DMS 273 (cell line): ENCODE data around the gene HES3.

Source experiments
- DNase-seq: peaks from one replicate; lab custom pipeline; 2025; ENCODE audit not compliant: unreplicated experiment; lab: John Stamatoyannopoulos, UW

Gene HES3, protein sequence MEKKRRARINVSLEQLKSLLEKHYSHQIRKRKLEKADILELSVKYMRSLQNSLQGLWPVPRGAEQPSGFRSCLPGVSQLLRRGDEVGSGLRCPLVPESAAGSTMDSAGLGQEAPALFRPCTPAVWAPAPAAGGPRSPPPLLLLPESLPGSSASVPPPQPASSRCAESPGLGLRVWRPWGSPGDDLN

DNA sequence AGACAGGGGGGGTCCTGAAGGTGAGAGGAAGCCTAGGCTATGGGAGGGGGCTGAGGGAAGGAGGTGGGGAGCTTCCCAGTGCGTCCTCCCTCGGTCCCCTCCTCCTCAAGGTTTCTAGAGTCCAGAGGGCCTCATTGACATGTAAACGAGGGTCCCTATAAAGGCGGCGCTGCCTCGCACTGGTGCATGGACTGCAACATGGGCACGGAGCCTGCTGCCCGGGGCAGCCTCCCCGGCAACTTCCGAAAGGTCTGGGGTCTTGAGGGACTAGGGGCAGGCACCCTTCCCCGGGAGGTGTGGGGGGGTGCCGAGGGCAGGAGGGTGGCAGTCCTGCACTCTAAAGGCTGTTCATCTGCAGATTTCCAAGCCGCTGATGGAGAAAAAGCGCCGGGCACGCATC, at the start of gene HES3:
HES3 (plus strand) TSS at position 187 of the 400 bp plus-strand sequence; CDS start at position 374, 187 bp downstream.
- no peak for DNase-seq

DNA sequence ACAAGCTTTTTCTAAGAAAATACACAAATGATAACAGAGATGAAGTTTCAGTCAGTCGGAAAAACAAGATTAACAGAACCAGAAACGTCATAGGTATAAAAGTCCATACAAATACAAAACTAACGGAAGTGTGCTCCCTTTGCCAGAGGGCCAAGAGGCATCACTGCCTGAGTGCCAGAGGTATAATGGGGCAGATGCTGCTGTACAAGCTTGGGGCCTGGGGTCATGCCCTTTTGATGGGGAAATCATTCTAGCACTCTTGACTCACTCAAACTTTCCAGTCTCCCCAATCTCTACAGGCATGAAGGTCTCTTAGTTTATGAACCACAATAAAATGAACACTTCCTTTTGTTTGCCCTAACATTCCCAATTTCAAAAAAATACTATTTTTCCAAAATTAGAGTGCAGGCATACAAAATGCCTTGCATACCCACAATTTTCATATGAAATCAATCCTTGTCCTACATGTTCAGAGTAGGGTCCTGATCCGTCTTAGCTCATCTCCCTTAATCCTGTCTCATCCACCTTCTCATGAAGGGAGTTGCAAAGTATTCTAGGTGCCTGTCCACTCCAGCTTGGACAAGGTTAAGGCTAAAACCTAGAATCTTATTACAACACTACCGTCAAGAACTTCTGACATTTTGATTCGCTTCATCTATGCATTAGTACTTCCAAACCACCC, 46.1 kb upstream of the HES3 start:
- no peak for DNase-seq

GRCh38 chr1:6198646-6199297, 45.2 kb upstream of the HES3 start:
- DNase-seq: peak; percentile 51

GRCh38 chr1:6199298-6200187, 44.4 kb upstream of the HES3 start, which contains the start of gene RPL22:
RPL22 (minus strand) TSS chr1:6199595; CDS start chr1:6199573, 22 bp downstream.
- peak; percentile 100 for DNase-seq

DNA sequence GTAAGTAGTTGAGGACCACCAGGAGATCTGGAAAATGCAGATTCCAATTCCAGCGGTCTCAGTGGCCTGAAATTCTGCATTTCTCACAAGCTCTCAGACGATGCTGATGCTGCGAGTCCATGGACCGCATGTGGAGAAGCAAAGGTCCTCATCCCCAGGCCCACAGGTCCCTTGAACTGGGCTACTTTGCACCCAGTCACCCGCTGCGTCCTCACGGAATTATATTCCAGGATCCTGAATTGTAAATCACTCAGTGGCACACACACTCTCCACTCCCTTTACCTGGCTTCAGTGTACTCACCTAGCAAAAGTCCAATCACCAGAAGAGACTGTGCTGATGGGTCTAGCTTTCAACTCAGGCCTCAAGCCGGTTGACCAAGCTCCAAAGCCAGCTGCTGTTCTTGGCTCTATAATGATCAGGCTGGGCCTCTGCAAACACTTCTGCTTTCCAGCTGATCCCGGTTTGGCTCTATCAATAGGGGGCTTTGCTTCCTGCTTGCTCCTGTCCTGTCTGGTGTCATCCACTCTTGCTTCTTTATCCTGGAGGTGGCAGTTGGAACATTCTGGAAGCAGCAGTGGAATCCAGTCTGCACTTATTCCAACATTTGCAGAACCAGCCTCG, 43.7 kb upstream of the HES3 start:
- peak; percentile 45 for DNase-seq

GRCh38 chr1:6202256-6202655, 41.7 kb upstream of the HES3 start:
- DNase-seq: no peak

- peak; percentile 91 for DNase-seq
These were observed 38.0 kb upstream of the HES3 start, which contains the start of gene RNF207 for GRCh38 chr1:6205849-6206519. RNF207 (plus strand) TSS chr1:6206119; CDS start chr1:6206536, 417 bp downstream.

- DNase-seq: no peak
These were observed 37.5 kb upstream of the HES3 start for GRCh38 chr1:6206520-6206855.

DNA sequence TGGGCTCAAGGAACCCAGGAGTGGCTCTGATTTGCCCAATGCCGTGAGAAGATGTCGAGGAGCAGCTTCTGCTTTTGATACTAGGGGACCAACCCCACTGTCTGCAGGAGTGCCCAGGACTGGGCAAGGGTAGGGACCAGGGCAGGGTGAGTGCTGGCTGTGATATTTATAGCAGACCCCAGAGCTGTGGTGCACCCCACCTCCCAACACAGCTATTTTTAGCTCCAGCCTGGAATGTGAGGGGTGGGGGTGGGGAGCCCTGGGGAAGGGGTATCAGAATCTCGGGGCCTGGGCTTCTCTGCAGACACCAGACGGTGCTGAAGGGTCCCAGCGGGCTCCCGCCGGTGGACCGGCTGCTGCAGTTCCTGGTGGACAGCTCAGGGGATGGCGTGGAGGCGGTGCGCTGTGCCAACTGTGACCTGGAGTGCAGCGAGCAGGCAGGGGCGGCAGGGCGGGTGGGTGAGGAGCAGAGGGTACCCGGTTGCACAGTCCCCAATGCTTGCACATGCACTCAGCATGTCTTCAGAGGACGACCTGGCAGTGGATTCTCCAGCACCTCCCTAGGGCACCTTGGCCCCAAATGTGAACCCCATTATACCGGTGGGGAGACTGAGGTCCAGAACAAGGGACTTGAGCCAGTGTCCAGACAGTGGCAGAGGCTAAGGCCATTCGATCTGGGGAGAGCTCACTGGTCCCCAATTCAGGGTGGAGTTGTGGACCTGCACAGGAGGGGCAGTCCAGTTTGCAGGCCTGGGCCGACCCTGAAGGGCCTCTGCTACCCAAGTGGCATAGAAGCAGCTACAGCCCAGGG, 36.7 kb upstream of the HES3 start:
- no peak for DNase-seq

GRCh38 chr1:6207921-6208320, 36.1 kb upstream of the HES3 start:
- DNase-seq: no peak

DNA sequence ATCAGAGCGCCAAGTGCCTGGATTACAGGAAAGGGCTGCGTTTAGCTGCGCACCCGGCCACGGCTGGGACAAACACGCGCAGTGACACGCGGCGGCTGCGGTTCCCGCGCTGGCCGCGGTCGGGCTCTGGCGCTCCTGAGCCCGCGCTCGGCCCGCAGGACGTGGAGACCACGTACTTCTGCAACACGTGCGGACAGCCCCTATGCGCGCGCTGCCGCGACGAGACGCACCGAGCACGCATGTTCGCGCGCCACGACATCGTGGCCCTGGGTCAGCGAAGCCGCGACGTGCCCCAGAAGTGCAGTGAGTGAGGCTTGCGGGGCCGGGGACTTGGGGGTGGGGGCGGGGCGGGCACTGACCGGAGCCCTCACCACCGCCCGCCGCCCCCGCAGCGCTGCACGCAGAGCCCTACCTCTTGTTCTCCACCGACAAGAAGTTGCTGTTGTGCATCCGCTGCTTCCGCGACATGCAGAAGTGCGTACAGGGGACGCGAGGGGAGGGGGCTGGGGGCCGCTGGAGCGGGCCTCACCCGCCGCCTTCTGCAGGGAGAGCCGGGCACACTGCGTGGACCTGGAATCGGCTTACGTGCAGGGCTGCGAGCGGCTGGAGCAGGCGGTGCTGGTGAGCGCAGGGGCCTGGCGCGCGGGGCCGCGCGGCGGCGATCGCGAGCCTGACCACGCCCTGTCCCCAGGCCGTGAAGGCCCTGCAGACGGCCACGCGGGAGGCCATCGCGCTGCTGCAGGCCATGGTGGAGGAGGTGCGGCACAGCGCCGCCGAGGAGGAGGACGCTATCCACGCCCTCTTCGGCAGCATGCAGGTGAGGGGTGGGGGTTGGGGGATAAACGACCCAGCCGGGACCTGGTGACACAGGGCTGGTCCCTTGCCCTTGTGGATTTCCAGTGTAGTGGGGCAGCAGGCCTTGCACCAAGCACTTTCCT, 35.0 kb upstream of the HES3 start:
- no peak for DNase-seq

GRCh38 chr1:6209661-6210580, 34.1 kb upstream of the HES3 start:
- peak; percentile 39 for DNase-seq

- no peak for DNase-seq
These were observed 33.2 kb upstream of the HES3 start for GRCh38 chr1:6210591-6211355.

- no peak for DNase-seq
These were observed 32.2 kb upstream of the HES3 start for GRCh38 chr1:6211731-6212130.

DNA sequence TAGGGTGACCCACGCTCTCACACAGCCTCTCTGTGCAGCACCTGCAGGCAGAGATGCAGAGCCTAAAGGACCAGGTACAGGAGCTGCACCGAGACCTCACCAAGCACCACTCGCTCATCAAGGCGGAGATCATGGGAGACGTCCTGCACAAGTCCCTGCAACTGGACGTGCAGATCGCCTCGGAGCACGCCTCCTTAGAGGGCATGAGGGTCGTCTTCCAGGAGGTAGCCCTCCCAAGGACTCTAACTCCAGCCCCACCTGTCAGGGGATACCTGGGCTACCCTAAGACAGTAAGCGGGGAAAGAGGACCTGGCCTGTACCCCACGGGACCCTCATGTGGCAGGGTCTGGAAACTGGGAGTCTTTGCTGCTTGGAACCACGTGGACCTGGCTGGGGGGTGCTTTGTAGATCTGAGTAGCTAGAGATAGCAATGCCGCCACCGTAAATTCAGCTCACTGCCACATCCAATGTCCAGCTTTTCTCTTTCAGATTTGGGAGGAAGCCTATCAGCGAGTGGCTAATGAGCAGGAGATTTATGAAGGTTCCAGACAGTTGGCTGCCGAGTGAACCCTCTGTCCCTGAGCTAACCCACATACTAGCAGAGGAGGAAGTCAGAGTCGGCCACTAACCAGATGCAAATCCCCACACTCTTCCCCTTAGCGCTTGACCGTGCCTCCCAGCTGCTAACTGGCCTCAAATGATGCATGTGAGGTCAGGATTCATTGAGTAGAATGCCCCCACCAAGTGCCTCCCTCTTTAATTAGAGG, 31.6 kb upstream of the HES3 start:
- DNase-seq: no peak
